RWPE2 (cell line): Measurements from ENCODE around the gene MSMP.

Experiments used
- ATAC-seq: fragments of 200-7000 bp; cut with Tn5 transposase; 3 replicates; pipeline ENCODE4 v1.9.1; 2021; ENCODE audit warnings: low read depth
- DNase-seq: peaks from one replicate; pipeline ENCODE4 v3.0.0-alpha.2; 2020; ENCODE audit warnings: low spot score
- H3K27ac ChIP-seq: fragments of 450-650 bp; 2 replicates; pipeline ENCODE4 v1.5.1; 2017; ENCODE audit warnings: mild to moderate bottlenecking; ENCODE audit not compliant: poor library complexity, severe bottlenecking
- H3K27me3 ChIP-seq: fragments of 250-450 bp; sonication (Bioruptor Pico); 2 replicates; pipeline ENCODE4 v1.5.1; 2021; ENCODE audit warnings: mild to moderate bottlenecking, moderate library complexity; ENCODE audit not compliant: insufficient read depth, poor library complexity, severe bottlenecking
- H3K36me3 ChIP-seq: fragments of 250-450 bp; sonication (Bioruptor Pico); 2 replicates; pipeline ENCODE4 v1.5.1; 2020; ENCODE audit warnings: low read depth, mild to moderate bottlenecking, moderate library complexity
- H3K4me1 ChIP-seq: fragments of 250-450 bp; sonication (Bioruptor Pico); 2 replicates; pipeline ENCODE4 v1.5.1; 2021; ENCODE audit warnings: mild to moderate bottlenecking, moderate library complexity; ENCODE audit not compliant: insufficient read depth, poor library complexity, severe bottlenecking
- H3K4me3 ChIP-seq: fragments of 250-450 bp; sonication (Bioruptor Pico); 2 replicates; pipeline ENCODE4 v1.5.1; 2021; ENCODE audit warnings: mild to moderate bottlenecking, moderate library complexity; ENCODE audit not compliant: severe bottlenecking
- H3K9me3 ChIP-seq: fragments of 250-450 bp; sonication (Bioruptor Pico); 2 replicates; pipeline ENCODE4 v1.5.1; 2021; ENCODE audit warnings: mild to moderate bottlenecking, moderate library complexity; ENCODE audit not compliant: severe bottlenecking
- CTCF ChIP-seq: fragments of 450-650 bp; IDR thresholded peaks from one replicate; pipeline ENCODE4 v1.5.1; 2017; ENCODE audit warnings: mild to moderate bottlenecking, moderate library complexity; ENCODE audit not compliant: poor library complexity, severe bottlenecking

MSMP gene

GRCh38 chr9:35783418-35783817 is 29.3 kb upstream of the MSMP start:
- no peak for TF ChIP-seq CTCF
- Histone ChIP-seq H3K27me3 (no peaks in the 10 kb centered on the region), H3K9me3 (no peaks in the 10 kb centered on the region), H3K27ac (no peak overlapping the region), H3K36me3 (no peaks in the 10 kb centered on the region), H3K4me1 (no peaks in the 10 kb centered on the region), H3K4me3 (no peak overlapping the region)
- ATAC-seq (no peak), DNase-seq (no peak)

- ATAC-seq (no peak), DNase-seq (no peak)
- no peaks in the 10 kb centered on the region for H3K27me3 ChIP-seq
- no peak overlapping the region for H3K4me3 ChIP-seq
- no peaks in the 10 kb centered on the region for H3K4me1 ChIP-seq
- H3K9me3 ChIP-seq = no peaks in the 10 kb centered on the region
- H3K36me3 ChIP-seq = no peaks in the 10 kb centered on the region
- H3K27ac ChIP-seq = no peak overlapping the region
- no peak for TF ChIP-seq CTCF
Measured at GRCh38 chr9:35781066-35781465, 27.0 kb upstream of the MSMP start.

GRCh38 chr9:35778496-35778895 is 24.4 kb upstream of the MSMP start:
- Histone ChIP-seq H3K4me1 (no peaks in the 10 kb centered on the region), H3K27me3 (no peaks in the 10 kb centered on the region), H3K27ac (no peak overlapping the region), H3K36me3 (no peaks in the 10 kb centered on the region), H3K9me3 (no peaks in the 10 kb centered on the region), H3K4me3 (no peak overlapping the region)
- TF ChIP-seq CTCF = no peak
- ATAC-seq = no peak
- no peak for DNase-seq

- H3K4me3 ChIP-seq = no peak overlapping the region
- no peaks in the 10 kb centered on the region for H3K27me3 ChIP-seq
- H3K9me3 ChIP-seq = no peaks in the 10 kb centered on the region
- DNase-seq (no peak), ATAC-seq (no peak)
- H3K4me1 ChIP-seq = peaks cover 14% of the 10 kb centered on the region
- H3K36me3 ChIP-seq = no peaks in the 10 kb centered on the region
- TF ChIP-seq CTCF = no peak
- H3K27ac ChIP-seq = no peak overlapping the region
Measured at GRCh38 chr9:35776018-35776417, 21.9 kb upstream of the MSMP start.

GRCh38 chr9:35774907-35775635 is 21.0 kb upstream of the MSMP start:
- H3K4me1 ChIP-seq = peaks cover 16% of the 10 kb centered on the region
- H3K36me3 ChIP-seq = no peaks in the 10 kb centered on the region
- DNase-seq (no peak), ATAC-seq (no peak)
- TF ChIP-seq CTCF = no peak
- H3K4me3 ChIP-seq = no peak overlapping the region
- no peak overlapping the region for H3K27ac ChIP-seq
- H3K27me3 ChIP-seq = no peaks in the 10 kb centered on the region
- no peaks in the 10 kb centered on the region for H3K9me3 ChIP-seq
